ENCODE measurements around the gene STX18.

DNA sequence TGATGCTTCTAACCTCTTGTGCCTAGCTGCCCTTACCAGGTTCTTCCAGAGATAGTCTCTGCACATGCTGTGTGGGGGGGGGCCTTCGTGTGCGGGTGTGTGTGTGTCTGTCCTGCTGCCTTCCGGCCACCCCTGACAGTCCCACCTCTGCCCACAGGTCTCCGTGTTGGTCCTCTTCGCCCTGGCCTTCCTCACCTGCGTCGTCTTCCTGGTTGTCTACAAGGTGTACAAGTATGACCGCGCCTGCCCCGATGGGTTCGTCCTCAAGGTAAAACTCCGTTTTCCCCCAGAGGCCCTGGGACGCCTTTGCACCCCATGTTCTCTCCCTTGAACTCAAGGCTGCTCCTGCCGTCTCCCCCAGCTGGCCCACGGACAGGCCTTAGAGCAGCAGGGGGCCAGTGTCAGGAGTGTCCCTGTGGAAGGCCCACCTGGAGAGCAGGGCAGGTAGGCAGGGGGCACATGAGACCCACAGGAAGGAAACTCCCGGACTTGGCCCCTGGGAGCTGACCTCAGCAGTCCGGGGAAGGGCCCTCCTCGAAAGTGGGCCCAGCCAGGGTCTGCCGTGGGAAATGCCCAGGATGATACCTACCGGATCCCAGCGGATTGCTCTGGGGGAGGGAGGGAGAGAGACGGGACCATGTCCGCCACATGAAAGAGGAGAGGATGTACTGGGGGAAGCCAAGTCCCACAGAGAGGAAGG, 132.3 kb downstream of the STX18 start:
- TF ChIP-seq, protein P1, sequence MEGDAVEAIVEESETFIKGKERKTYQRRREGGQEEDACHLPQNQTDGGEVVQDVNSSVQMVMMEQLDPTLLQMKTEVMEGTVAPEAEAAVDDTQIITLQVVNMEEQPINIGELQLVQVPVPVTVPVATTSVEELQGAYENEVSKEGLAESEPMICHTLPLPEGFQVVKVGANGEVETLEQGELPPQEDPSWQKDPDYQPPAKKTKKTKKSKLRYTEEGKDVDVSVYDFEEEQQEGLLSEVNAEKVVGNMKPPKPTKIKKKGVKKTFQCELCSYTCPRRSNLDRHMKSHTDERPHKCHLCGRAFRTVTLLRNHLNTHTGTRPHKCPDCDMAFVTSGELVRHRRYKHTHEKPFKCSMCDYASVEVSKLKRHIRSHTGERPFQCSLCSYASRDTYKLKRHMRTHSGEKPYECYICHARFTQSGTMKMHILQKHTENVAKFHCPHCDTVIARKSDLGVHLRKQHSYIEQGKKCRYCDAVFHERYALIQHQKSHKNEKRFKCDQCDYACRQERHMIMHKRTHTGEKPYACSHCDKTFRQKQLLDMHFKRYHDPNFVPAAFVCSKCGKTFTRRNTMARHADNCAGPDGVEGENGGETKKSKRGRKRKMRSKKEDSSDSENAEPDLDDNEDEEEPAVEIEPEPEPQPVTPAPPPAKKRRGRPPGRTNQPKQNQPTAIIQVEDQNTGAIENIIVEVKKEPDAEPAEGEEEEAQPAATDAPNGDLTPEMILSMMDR (conservative IDR thresholded peaks at IDR 0.05; ENCODE audit: low read depth in 2 of 2), result no peak
- TF ChIP-seq EZH2phosphoT487 (IDR thresholded peaks at IDR 0.05; ENCODE audit: unreplicated experiment) (no peak), POLR2AphosphoS5 (IDR thresholded peaks at IDR 0.05; ENCODE audit: low read depth) (no peak)
